ENCODE measurements around the gene GIMAP8.

The GIMAP8 gene

GRCh38 chr7:150406312-150406566 lies 44.2 kb upstream of the GIMAP8 start:
- H3K36me3 ChIP-seq (ENCODE audit: control insufficient read depth, insufficient read depth, low read length): peaks cover 17% of the 10 kb centered on the region; the same call in 1 of the 2 replicates
- no peak overlapping the region for H3K27ac ChIP-seq (ENCODE audit: low read depth, low read length)

GRCh38 chr7:150406567-150407421 lies 43.6 kb upstream of the GIMAP8 start:
- Histone ChIP-seq H3K27me3 (ENCODE audit: control insufficient read depth, insufficient read depth, low read length) (no peaks in the 10 kb centered on the region), H3K9ac (ENCODE audit: low read length) (no peak overlapping the region), H3K36me3 (ENCODE audit: control insufficient read depth, insufficient read depth, low read length) (peaks cover 21% of the 10 kb centered on the region; the same call in 1 of the 2 replicates), H3K4me1 (ENCODE audit: control insufficient read depth, insufficient read depth, low read length) (peaks cover 47% of the 10 kb centered on the region), H3K27ac (ENCODE audit: low read depth, low read length) (no peak overlapping the region), H3K9me3 (ENCODE audit: control insufficient read depth, insufficient read depth, low read depth, low read length) (no peaks in the 10 kb centered on the region), H3K4me3 (ENCODE audit: low read depth, low read length) (peak overlapping the region; percentile 75)

More at GRCh38 chr7:150406312-150406566, 44.2 kb upstream of the GIMAP8 start:
- Histone ChIP-seq H3K4me1 (ENCODE audit: control insufficient read depth, insufficient read depth, low read length) (peaks cover 53% of the 10 kb centered on the region), H3K9ac (ENCODE audit: low read length) (peak overlapping the region; percentile 85), H3K27me3 (ENCODE audit: control insufficient read depth, insufficient read depth, low read length) (no peaks in the 10 kb centered on the region), H3K9me3 (ENCODE audit: control insufficient read depth, insufficient read depth, low read depth, low read length) (no peaks in the 10 kb centered on the region), H3K4me3 (ENCODE audit: low read depth, low read length) (peak overlapping the region; percentile 75)

- Histone ChIP-seq H3K9ac (ENCODE audit: low read length) (no peak overlapping the region), H3K9me3 (ENCODE audit: control insufficient read depth, insufficient read depth, low read depth, low read length) (no peaks in the 10 kb centered on the region), H3K27ac (ENCODE audit: low read depth, low read length) (no peak overlapping the region), H3K27me3 (ENCODE audit: control insufficient read depth, insufficient read depth, low read length) (no peaks in the 10 kb centered on the region), H3K36me3 (ENCODE audit: control insufficient read depth, insufficient read depth, low read length) (peaks cover 21% of the 10 kb centered on the region; the same call in 1 of the 2 replicates), H3K4me3 (ENCODE audit: low read depth, low read length) (no peak overlapping the region), H3K4me1 (ENCODE audit: control insufficient read depth, insufficient read depth, low read length) (peaks cover 37% of the 10 kb centered on the region)
Observed at GRCh38 chr7:150407588-150408392, 42.6 kb upstream of the GIMAP8 start.

GRCh38 chr7:150408393-150409299 lies 41.8 kb upstream of the GIMAP8 start:
- no peaks in the 10 kb centered on the region for H3K27me3 ChIP-seq (ENCODE audit: control insufficient read depth, insufficient read depth, low read length)
- H3K27ac ChIP-seq (ENCODE audit: low read depth, low read length): no peak overlapping the region
- H3K36me3 ChIP-seq (ENCODE audit: control insufficient read depth, insufficient read depth, low read length): peaks cover 24% of the 10 kb centered on the region; the same call in 1 of the 2 replicates
- H3K4me1 ChIP-seq (ENCODE audit: control insufficient read depth, insufficient read depth, low read length): peaks cover 29% of the 10 kb centered on the region
- H3K4me3 ChIP-seq (ENCODE audit: low read depth, low read length): no peak overlapping the region
- no peak overlapping the region for H3K9ac ChIP-seq (ENCODE audit: low read length)
- no peaks in the 10 kb centered on the region for H3K9me3 ChIP-seq (ENCODE audit: control insufficient read depth, insufficient read depth, low read depth, low read length)

GRCh38 chr7:150409300-150410030 lies 41.0 kb upstream of the GIMAP8 start:
- Histone ChIP-seq H3K36me3 (ENCODE audit: control insufficient read depth, insufficient read depth, low read length) (peaks cover 24% of the 10 kb centered on the region; the same call in 1 of the 2 replicates), H3K27ac (ENCODE audit: low read depth, low read length) (no peak overlapping the region), H3K4me1 (ENCODE audit: control insufficient read depth, insufficient read depth, low read length) (peaks cover 20% of the 10 kb centered on the region), H3K4me3 (ENCODE audit: low read depth, low read length) (no peak overlapping the region), H3K9ac (ENCODE audit: low read length) (no peak overlapping the region), H3K9me3 (ENCODE audit: control insufficient read depth, insufficient read depth, low read depth, low read length) (no peaks in the 10 kb centered on the region), H3K27me3 (ENCODE audit: control insufficient read depth, insufficient read depth, low read length) (no peaks in the 10 kb centered on the region)

- H3K27ac ChIP-seq (ENCODE audit: low read depth, low read length): no peak overlapping the region
- H3K27me3 ChIP-seq (ENCODE audit: control insufficient read depth, insufficient read depth, low read length): no peaks in the 10 kb centered on the region
- H3K4me3 ChIP-seq (ENCODE audit: low read depth, low read length): no peak overlapping the region
- H3K9me3 ChIP-seq (ENCODE audit: control insufficient read depth, insufficient read depth, low read depth, low read length): no peaks in the 10 kb centered on the region
- H3K36me3 ChIP-seq (ENCODE audit: control insufficient read depth, insufficient read depth, low read length): peaks cover 24% of the 10 kb centered on the region; the same call in 1 of the 2 replicates
- H3K9ac ChIP-seq (ENCODE audit: low read length): no peak overlapping the region
- peaks cover 16% of the 10 kb centered on the region for H3K4me1 ChIP-seq (ENCODE audit: control insufficient read depth, insufficient read depth, low read length)
Observed at GRCh38 chr7:150410131-150410530, 40.3 kb upstream of the GIMAP8 start.

- Histone ChIP-seq H3K27me3 (ENCODE audit: control insufficient read depth, insufficient read depth, low read length) (no peaks in the 10 kb centered on the region), H3K9me3 (ENCODE audit: control insufficient read depth, insufficient read depth, low read depth, low read length) (no peaks in the 10 kb centered on the region), H3K4me1 (ENCODE audit: control insufficient read depth, insufficient read depth, low read length) (peaks cover 15% of the 10 kb centered on the region), H3K9ac (ENCODE audit: low read length) (no peak overlapping the region), H3K27ac (ENCODE audit: low read depth, low read length) (no peak overlapping the region), H3K36me3 (ENCODE audit: control insufficient read depth, insufficient read depth, low read length) (peaks cover 24% of the 10 kb centered on the region; the same call in 1 of the 2 replicates), H3K4me3 (ENCODE audit: low read depth, low read length) (no peak overlapping the region)
Observed at GRCh38 chr7:150410680-150411346, 39.6 kb upstream of the GIMAP8 start.

- Histone ChIP-seq H3K36me3 (ENCODE audit: control insufficient read depth, insufficient read depth, low read length) (peaks cover 24% of the 10 kb centered on the region; the same call in 1 of the 2 replicates), H3K4me1 (ENCODE audit: control insufficient read depth, insufficient read depth, low read length) (peaks cover 7% of the 10 kb centered on the region), H3K9me3 (ENCODE audit: control insufficient read depth, insufficient read depth, low read depth, low read length) (no peaks in the 10 kb centered on the region), H3K27me3 (ENCODE audit: control insufficient read depth, insufficient read depth, low read length) (no peaks in the 10 kb centered on the region), H3K9ac (ENCODE audit: low read length) (no peak overlapping the region), H3K4me3 (ENCODE audit: low read depth, low read length) (no peak overlapping the region), H3K27ac (ENCODE audit: low read depth, low read length) (no peak overlapping the region)
Observed at GRCh38 chr7:150411606-150412005, 38.8 kb upstream of the GIMAP8 start.

GRCh38 chr7:150412016-150412415 lies 38.4 kb upstream of the GIMAP8 start:
- no peak overlapping the region for H3K4me3 ChIP-seq (ENCODE audit: low read depth, low read length)
- H3K27me3 ChIP-seq (ENCODE audit: control insufficient read depth, insufficient read depth, low read length): no peaks in the 10 kb centered on the region
- H3K9ac ChIP-seq (ENCODE audit: low read length): no peak overlapping the region
- H3K36me3 ChIP-seq (ENCODE audit: control insufficient read depth, insufficient read depth, low read length): peaks cover 24% of the 10 kb centered on the region; the same call in 1 of the 2 replicates
- peaks cover 3% of the 10 kb centered on the region for H3K4me1 ChIP-seq (ENCODE audit: control insufficient read depth, insufficient read depth, low read length)
- no peaks in the 10 kb centered on the region for H3K9me3 ChIP-seq (ENCODE audit: control insufficient read depth, insufficient read depth, low read depth, low read length)
- H3K27ac ChIP-seq (ENCODE audit: low read depth, low read length): no peak overlapping the region
